PC-9 (cell line): ENCODE results near the gene TTI1.

Experiments
- CTCF ChIP-seq: fragments of 200-600 bp; sonication (generic); conservative IDR thresholded peaks from 2 replicates; pipeline ENCODE4 v1.6.1; 2017; ENCODE audit warnings: mixed run types, antibody characterized with exemption, mild to moderate bottlenecking, moderate library complexity
- EZH2 ChIP-seq: fragments of 200-600 bp; sonication (generic); IDR thresholded peaks from 2 replicates; pipeline ENCODE4 v1.8.0; 2017; ENCODE audit warnings: antibody characterized with exemption, low read depth

DNA sequence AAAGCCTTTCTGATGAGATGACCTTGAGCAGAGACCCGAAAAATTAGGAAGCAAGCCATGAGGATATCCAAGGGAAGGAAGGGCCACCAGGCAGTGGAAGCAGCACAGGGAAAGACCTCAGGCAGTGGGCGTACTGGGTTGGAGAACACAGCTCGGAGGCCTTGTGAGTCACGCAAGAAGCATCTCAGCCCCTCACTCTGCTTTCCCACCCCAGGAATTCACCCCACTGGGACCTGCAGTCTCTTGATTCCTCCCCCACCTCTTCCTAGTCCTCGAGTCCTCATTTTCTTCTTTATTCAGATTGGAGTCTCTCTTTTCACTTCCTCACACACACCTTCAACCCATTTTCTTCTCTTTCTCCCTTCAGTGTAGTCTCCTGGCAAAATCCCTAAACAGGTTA, 27.3 kb upstream of the TTI1 start:
- TF ChIP-seq CTCF (no peak), EZH2 (no peak)
